HK-2 (cell line): Measurements from ENCODE around the gene ITGA4.
"Not testable (repeated sequence)": the region's sequence is repeated elsewhere in the genome, so short reads cannot be mapped to it uniquely, and the experiment has no call there.

Experiments used
- DNase-seq: peaks from one replicate; pipeline ENCODE4 v3.0.0-alpha.2; 2018; ENCODE audit not compliant: unreplicated experiment

Gene ITGA4

GRCh38 chr2:181457121-181457740 is at the start of gene ITGA4:
Gene ITGA4, plus strand, starts transcription at chr2:181457386. Its CDS starts 269 bp downstream, at chr2:181457655.
- peak; percentile 79 for DNase-seq

DNA sequence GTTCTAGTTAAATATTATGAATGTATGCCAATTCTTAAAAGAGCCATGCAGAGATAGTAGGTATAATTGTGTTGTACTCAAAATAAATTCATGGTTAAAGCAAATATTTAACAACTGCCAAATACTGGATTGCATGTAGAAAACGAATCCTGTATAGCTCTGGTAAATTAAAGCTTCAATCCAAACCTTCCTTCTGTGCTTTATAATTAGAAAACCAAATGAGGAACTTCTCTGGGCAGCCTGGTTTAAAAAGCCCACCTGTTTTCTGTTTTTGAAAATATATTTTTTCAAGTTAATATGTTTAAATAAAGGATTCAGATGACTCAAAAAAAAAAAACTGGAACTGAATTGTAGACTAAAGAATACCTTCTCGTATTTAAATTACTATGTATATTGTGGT is 48.3 kb upstream of the ITGA4 start:
- no peak for DNase-seq

- no peak for DNase-seq
Observed at GRCh38 chr2:181411105-181411849, 45.9 kb upstream of the ITGA4 start.

DNA sequence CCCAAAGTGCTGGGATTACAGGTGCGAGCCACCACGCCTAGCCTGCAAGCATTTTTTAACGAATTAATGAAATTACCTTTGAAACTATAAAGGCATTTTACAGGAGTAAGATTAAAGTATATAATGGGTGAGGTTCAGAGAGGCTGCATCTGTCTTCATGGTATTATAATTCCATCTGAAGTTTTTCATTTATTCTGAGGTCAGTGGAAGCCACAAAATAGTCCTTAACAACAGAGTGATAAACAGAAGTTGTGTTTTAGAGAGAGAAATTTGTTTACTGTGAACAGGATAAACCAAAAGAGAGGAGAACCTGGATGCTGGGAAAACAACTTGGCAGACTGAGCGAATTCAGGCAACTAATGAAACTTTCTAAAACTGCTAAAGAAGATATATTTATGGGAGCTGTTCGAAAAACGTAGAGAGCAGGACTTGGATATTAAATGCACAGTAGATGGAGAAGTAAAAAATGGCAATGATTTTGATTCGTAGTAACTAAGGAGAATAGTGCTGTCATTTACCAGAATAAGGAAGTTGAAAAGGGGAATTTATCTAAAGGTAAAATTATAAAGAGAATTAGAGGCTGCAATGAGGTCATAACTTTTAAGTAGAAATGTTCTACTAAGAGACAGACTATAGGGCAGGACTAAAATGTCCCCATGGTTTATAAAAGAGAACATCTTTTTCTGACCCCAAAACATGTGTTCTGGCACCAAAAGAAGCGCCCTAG is 37.9 kb upstream of the ITGA4 start:
- no peak for DNase-seq

DNA sequence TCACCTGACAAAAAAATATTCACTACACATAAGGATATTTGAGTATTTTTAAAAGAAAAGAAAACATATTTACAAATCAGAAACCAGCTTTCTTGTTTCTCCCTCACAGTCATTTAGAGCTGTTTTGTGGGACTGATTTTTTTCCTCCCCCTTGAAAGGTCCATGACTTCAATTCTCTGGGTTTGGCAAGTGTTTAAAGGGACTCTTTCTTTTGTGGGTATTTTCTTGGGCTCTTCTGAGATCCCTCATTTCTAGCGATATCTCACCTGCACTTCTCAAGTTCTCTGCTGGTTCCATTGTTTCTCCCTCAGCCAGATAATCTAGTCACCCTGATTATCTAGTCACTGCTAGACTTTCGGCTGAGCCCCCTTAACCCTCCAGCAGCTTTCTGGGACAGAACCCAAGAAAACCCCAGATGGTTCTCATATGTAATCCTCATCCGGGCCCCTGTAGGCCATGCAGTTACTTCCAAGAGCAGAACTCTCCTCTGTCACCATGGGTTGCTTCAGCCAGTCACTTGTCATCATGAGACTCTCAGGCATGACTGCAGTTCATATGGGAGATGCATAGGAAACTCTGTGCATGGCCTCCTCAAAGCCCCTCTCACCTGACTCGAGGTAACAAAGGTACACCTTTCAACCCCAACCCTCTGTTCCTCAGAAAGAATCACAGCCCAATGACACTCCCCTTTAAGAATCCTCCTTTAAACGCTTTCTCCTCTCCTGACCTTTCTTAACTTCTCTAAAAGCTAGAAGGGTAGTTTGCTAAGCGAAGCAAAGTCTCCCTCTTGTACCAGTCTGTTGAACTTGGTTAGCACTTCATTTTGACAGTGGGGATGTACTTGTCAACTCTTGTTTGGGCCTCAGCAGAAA is 36.7 kb upstream of the ITGA4 start:
- DNase-seq: no peak

GRCh38 chr2:181421131-181421458 is 36.1 kb upstream of the ITGA4 start:
- DNase-seq: no peak

DNA sequence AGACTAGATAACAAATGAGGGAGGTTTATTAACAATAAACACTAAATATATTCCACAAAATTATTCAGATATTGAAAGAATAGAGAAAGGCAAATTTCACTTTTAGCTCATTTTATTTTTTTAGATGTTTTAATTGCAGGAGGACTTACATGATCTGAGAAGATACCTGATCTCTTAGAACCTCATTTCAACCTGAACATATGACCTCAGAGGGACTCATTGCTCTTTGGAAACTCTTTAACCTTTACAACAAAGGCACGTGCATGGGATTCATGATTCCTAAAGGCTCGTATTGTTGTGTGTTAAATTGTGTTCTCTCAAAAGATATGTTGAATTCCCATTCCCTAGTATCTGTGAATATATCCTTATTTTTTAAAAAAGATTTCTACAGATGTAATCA is 35.7 kb upstream of the ITGA4 start:
- DNase-seq: no peak

DNA sequence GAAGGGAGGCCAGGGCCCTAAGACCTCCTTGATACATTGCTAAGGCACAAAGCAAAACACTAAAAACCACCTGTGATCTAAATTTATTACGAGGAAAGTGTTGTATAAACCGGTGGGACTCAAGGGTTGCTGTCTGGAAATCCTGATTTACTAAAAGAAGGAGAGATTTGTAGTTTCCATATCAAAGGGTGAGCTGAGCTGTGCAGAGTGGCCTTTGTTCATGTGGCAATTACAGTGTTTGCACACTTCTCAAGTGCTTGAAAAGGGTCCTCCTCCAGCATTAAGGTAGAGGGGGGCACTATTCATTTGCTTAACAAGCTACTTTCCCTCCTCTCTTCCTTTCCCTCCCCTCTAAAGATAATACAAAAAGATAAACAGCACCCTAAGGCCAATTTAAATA is 30.5 kb upstream of the ITGA4 start:
- no peak for DNase-seq

DNA sequence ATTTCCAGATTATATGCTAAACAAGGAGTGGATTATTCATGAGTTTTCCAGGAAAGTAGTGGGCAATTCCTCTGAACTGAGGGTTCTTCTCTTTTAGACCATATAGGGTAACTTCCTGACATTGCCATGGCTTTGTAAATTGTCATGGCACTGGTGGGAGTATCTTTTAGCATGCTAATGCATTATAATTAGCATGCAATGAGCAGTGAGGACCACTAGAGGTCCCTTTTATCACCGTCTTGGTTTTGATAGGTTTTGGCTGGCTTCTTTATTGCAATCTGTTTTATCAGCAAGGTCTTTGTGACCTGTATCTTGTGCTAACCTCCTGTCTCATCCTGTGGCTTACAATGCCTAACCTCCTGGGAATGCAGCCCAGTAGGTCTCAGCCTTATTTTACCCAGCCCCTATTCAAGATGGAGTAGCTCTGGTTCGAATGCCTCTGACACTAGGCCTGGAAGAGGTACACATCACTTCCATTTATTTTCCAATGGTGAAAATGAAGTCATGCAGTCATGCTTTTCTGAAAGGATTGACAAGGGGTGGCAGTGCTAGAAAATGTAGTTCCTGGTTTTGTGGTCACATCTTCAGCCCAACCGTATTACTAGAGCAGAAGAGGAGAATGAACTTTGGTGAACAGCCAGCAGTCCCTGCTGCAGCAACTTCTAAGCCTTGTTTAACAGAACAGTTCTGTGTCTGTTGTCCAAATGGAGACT is 26.6 kb upstream of the ITGA4 start:
- no peak for DNase-seq

DNA sequence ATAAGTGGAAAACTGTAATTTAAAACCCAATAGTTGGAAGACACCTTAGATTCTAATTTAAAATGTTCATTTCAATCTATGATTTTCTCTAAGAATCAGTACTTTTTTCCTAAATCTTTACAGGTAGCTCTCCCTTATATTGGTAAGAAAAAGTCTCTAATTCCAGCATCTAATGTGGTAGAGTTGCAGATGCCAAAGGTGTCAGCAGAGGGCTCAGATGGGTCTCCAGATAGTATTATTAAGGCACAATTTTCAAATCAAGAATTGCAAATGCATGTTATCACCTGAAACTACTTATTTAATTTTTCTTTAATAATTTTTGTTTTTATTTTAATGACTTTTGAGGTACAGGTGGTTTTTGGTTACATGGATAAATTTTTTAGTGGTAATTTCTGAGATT is 25.5 kb upstream of the ITGA4 start:
- DNase-seq: no peak

GRCh38 chr2:181438261-181438660 is 18.9 kb upstream of the ITGA4 start:
- DNase-seq: no peak

DNA sequence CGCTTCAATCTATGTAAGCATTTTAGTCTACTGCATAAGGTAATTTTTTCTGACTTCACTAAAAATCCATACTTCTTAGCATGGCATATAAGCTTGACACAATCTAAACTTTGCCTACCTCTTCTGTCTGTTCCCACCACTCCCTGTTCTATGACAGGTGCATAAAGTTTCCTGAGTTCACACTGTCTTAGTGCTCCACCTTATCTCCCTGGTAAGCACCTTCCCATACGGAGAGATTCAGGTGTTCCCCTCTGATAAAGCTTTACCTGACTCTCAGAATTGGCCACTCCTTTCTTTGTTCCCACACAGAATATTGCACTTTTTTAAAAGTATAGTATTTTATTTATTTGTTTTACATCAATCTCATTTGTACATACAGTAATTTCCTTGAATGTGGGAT is 16.8 kb upstream of the ITGA4 start:
- no peak for DNase-seq

- DNase-seq: no peak
Observed at GRCh38 chr2:181440919-181441318, 16.3 kb upstream of the ITGA4 start.

DNA sequence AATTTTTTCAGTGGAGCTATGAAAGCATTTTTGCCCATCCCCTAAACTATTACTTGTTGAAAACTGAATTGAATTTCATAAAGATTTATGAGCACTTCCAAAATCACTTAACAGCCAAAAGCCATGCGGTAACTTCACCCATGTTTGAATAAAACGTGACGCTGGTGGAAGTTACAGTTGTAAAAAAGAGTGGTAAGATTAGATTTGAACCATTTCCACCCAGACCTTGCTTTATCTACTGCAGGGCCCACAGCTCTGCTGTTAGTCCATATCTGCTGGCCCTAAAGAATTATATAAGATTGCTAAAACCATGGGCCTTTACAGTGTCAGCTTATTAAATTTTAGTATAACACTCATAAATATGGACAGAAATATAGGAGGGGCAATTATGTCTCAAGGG is 15.5 kb upstream of the ITGA4 start:
- DNase-seq: no peak

DNA sequence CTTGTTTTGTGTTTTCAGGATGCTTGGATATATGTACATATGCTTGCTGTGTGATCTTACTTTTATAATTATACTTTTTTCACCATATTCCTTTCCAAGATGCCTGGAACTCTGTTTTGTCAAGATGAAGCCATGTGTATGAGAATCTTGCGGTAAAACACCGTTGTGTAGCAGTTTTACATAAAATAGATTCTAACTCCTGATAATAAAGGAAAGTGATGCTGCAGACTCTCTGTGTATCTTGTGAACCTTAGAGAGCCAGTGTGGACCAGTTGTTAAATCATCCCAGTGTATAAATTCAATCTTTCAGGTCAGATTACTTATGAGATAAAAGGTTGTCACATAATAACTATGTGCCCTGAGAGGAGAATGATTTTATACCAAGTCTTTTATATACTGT is 12.5 kb upstream of the ITGA4 start:
- no peak for DNase-seq

DNA sequence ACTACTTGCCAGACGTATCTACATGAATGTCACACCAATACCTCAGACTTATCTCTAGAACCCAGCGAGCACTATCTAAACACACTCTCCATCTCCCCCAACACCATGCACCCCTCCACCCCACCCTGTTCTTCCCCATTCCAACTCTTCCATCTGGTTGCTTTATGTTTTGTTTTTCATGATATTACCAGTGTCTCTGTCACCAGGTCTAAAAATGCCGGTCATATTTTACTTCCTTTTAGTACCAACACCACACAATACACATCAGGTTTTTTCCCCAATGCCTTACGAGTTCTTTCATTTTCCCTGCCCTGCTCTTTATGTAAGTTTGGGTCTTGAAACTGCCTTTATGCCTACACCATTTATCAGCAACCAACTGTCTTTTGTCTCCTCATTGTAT is 10.2 kb upstream of the ITGA4 start:
- DNase-seq: no peak

DNA sequence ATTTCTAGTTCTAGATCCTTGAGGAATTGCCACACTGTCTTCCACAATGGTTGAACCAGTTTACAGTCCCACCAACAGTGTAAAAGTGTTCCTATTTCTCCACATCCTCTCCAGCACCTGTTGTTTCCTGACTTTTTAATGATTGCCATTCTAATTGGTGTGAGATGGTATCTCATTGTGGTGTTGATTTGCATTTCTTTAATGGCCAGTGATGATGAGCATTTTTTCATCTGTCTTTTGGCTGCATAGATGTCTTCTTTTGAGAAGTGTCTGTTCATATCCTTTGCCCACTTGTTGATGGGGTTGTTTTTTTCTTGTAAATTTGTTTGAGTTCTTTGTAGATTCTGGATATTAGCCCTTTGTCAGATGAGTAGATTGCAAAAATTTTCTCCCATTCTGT is 7.9 kb upstream of the ITGA4 start:
- not testable (repeated sequence) for DNase-seq

DNA sequence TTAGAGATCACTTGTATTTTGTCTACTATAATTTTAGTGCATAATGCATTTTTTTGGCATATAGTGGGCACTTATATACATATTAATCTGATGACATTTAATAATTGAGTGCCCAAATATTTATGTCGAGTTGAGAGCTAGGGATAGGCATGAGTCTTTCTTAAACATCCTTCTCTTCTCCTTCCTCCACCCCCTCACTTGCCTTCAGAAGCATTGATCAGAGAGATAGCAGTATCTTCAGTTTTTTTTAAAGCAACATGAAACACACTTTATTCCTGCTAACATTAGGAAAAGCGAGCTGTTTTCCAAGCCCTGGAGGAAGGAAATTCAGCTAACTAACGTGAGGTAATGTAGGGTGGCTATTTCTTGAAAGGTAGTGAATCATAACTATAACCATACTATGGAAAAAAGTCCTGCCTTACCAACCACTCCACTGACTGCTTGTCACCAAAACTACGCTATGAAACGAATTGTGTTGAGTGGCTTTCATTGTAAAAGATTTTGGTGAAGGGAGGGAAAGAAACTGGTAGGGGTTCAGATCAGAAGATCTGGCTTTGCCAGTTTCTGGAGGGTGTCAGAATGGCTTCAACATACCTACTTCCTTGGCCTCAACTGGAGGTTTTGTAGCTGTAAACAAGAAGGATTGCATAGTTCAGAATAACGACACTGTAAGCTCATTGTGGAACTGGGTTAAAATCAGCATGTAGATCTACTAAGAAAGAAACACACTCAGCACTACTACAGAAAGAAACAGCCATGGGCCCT is 2.3 kb upstream of the ITGA4 start:
- no peak for DNase-seq

DNA sequence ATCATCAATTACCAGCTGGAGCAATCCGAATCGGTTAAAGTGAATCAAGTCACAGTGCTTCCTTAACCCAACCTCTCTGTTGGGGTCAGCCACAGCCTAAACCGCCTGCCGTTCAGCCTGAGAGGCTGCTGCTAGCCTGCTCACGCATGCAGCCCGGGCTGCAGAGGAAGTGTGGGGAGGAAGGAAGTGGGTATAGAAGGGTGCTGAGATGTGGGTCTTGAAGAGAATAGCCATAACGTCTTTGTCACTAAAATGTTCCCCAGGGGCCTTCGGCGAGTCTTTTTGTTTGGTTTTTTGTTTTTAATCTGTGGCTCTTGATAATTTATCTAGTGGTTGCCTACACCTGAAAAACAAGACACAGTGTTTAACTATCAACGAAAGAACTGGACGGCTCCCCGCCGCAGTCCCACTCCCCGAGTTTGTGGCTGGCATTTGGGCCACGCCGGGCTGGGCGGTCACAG is 496 bp upstream of the ITGA4 start:
- peak; percentile 37 for DNase-seq

DNA sequence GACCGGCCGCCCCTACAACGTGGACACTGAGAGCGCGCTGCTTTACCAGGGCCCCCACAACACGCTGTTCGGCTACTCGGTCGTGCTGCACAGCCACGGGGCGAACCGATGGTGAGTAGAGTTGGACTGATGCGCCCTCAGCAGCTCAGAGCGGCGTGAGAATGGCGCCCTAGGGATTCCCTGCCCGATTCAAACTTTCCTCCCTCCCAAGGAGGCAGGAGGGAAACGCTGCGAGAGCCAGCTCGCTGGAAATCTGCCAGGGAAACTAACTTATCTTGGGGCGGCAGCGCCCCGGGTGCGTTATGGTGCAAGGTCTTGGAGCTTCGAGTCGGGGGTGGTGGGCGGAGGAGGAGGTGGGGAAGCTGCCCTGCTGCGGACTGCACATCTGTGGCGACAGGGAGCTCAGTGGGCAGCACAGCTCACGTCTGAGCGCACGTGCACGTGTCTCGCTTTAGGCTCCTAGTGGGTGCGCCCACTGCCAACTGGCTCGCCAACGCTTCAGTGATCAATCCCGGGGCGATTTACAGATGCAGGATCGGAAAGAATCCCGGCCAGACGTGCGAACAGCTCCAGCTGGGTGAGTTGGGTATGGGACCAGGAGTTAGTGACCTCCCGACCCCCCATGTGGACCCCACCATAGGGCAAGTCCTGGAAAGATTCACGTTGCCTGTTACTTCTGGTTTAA is 697 bp downstream of the ITGA4 start:
- no peak for DNase-seq
